Mesothelial cell of epicardium (in vitro differentiated cells): ENCODE data around the gene CGA. TPM values are rescaled to one million over a fixed set of nuclear protein-coding genes. Genes with fewer than 3 reads are reported as not detected.

Source experiments
- DNase-seq, 2 experiments: peaks; one replicate each; pipeline ENCODE4 v3.0.0; 2021; ENCODE audit warnings: low spot score in 2 of 2; ENCODE audit not compliant: unreplicated experiment in 2 of 2
- H3K27ac Mint-ChIP-seq: 2 replicates; pipeline ENCODE4 v1.8.0; 2021; ENCODE audit warnings: mixed read lengths
- H3K27me3 Mint-ChIP-seq: 2 replicates; pipeline ENCODE4 v1.8.0; 2021; ENCODE audit warnings: low read depth, mixed read lengths
- H3K36me3 Mint-ChIP-seq: 2 replicates; pipeline ENCODE4 v1.8.0; 2021; ENCODE audit warnings: mixed read lengths
- H3K4me1 Mint-ChIP-seq: 2 replicates; pipeline ENCODE4 v1.8.0; 2021; ENCODE audit warnings: mixed read lengths
- H3K4me3 Mint-ChIP-seq: 2 replicates; pipeline ENCODE4 v1.8.0; 2021; ENCODE audit warnings: mild to moderate bottlenecking, moderate library complexity, mixed read lengths
- H3K9me3 Mint-ChIP-seq: 2 replicates; pipeline ENCODE4 v1.8.0; 2021; ENCODE audit warnings: mixed read lengths
- CTCF ChIP-seq: fragments of 200-600 bp; sonication (generic); IDR thresholded peaks from one replicate; pipeline ENCODE4 v1.5.0; 2021; ENCODE audit warnings: antibody characterized with exemption; ENCODE audit not compliant: unreplicated experiment
- total RNA-seq: library from RNA; stranded (reverse); gene quantifications from 3 replicates; pipeline ENCODE4 v1.2.1, GENCODE V29; 2021

CGA gene
- total RNA-seq, 1 donor from 2014 or later = not detected

DNA sequence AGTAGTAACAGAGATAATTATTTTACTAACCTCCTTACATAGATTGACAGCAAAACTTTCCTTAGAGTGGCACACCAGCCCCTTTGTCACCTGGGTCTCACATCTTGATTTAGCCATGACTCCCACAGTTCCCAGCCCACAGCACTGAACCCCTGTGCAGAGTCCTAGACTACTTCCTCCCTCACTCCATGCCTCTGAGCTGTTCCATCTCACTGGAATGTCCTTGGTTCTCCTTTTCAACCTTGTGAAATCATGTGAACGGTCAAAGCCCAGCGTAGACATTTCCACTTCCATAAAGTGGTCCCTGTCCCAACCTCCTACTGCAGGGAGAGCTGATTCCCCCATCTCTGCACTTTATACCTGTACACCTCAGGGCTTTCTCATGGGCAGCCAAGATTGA, 19.7 kb downstream of the CGA start:
- Mint-ChIP-seq H3K9me3 (no peaks in the 10 kb centered on the region), H3K27ac (no peak overlapping the region), H3K4me1 (peaks cover 8% of the 10 kb centered on the region), H3K4me3 (no peak overlapping the region), H3K27me3 (peaks cover 5% of the 10 kb centered on the region), H3K36me3 (no peaks in the 10 kb centered on the region)
- TF ChIP-seq CTCF = no peak
- DNase-seq = no peak

DNA sequence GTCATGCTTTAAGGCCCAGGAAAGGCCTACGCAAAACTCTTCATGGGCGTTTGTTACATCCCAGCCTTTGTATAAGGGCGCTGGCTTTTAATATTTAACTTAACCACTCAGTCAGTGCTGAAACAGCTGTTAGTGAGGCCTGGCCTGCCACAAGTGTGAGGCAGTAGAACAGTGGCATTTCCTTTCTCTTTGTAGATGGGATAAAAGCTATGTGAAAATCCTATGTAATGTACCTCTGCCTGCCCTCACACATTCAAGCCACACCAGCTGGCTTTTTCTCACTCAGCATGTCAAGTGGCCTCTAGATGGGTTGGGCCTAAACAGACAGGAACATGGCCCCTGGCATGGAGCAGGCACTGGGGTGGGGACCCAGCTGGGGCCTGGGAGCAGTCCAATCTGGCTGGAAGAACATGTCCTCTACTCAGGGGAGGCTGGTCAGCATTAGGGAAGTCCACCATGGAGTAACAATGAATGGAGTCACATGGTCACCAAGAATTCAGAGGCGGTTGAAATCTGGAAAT, 20.7 kb downstream of the CGA start:
- no peaks in the 10 kb centered on the region for H3K27me3 Mint-ChIP-seq
- no peak overlapping the region for H3K27ac Mint-ChIP-seq
- H3K9me3 Mint-ChIP-seq = no peaks in the 10 kb centered on the region
- H3K4me3 Mint-ChIP-seq = no peak overlapping the region
- TF ChIP-seq CTCF = no peak
- peaks cover 8% of the 10 kb centered on the region for H3K4me1 Mint-ChIP-seq
- H3K36me3 Mint-ChIP-seq = no peaks in the 10 kb centered on the region
- DNase-seq = no peak

GRCh38 chr6:87071683-87072082, 23.2 kb downstream of the CGA start:
- TF ChIP-seq CTCF = no peak
- DNase-seq = no peak
- Mint-ChIP-seq H3K9me3 (no peaks in the 10 kb centered on the region), H3K27me3 (no peaks in the 10 kb centered on the region), H3K27ac (no peak overlapping the region), H3K36me3 (no peaks in the 10 kb centered on the region), H3K4me3 (no peak overlapping the region), H3K4me1 (peaks cover 11% of the 10 kb centered on the region)

- H3K27ac Mint-ChIP-seq = no peak overlapping the region
- no peak overlapping the region for H3K4me3 Mint-ChIP-seq
- no peaks in the 10 kb centered on the region for H3K36me3 Mint-ChIP-seq
- H3K4me1 Mint-ChIP-seq = peaks cover 14% of the 10 kb centered on the region
- no peaks in the 10 kb centered on the region for H3K9me3 Mint-ChIP-seq
- no peak for TF ChIP-seq CTCF
- H3K27me3 Mint-ChIP-seq = no peaks in the 10 kb centered on the region
- no peak for DNase-seq
Observed at GRCh38 chr6:87070741-87071140, 24.2 kb downstream of the CGA start.

DNA sequence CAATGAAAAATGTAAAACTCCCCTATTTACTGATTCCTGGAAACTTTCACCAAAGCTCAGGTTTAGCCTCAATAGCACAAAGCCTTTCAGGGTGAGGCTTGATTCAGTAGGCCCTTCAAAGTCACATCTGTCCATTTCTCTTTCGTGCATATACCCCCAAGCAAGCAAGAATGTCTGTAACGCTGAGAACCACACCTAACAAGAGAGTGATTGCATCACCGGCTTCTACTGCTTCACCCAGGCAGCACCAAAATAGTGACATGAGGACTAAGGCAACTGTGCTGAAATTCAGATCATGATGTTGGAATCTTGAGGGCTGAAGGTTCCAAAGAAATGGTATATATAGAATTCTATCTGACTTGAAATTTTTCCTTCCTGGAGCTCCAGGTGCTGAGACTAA, 26.1 kb downstream of the CGA start:
- Mint-ChIP-seq H3K36me3 (no peaks in the 10 kb centered on the region), H3K4me1 (peaks cover 14% of the 10 kb centered on the region), H3K4me3 (no peak overlapping the region), H3K9me3 (no peaks in the 10 kb centered on the region), H3K27ac (no peak overlapping the region), H3K27me3 (no peaks in the 10 kb centered on the region)
- TF ChIP-seq CTCF = no peak
- no peak for DNase-seq
